ENCODE data around the gene PGAP3. TPM values are rescaled to one million over a fixed set of nuclear protein-coding genes. Genes with fewer than 3 reads are reported as not detected.

Gene PGAP3
- total RNA-seq, 1 experiment from 2014 or later = 29.0 TPM

- Histone ChIP-seq H4K5ac (ENCODE audit: insufficient read length, low read depth, low read length) (no peak overlapping the region), H2BK12ac (ENCODE audit: insufficient read length, low read depth, low read length) (no peak overlapping the region), H3K9ac (ENCODE audit: extremely low read depth, insufficient read length, low read length) (no peak overlapping the region), H3K18ac (ENCODE audit: insufficient read length, low read depth, low read length) (no peak overlapping the region), H2BK15ac (ENCODE audit: low read depth, low read length) (no peak overlapping the region), H2BK5ac (ENCODE audit: insufficient read length, low read length) (no peak overlapping the region), H4K20me1 (ENCODE audit: control insufficient read depth, insufficient read depth, insufficient read length) (no peaks in the 10 kb centered on the region), H3K14ac (ENCODE audit: insufficient read depth, low read length) (no peak overlapping the region), H3K4me2 (ENCODE audit: insufficient read depth, insufficient read length, low read length) (no peak overlapping the region), H3K23me2 (ENCODE audit: insufficient read length, low read depth, low read length, poor library complexity, severe bottlenecking) (peaks cover 3% of the 10 kb centered on the region), H3K27ac (ENCODE audit: insufficient read length, low read depth, low read length) (no peak overlapping the region), H3K4me1 (ENCODE audit: insufficient read depth, low read length) (peaks cover 6% of the 10 kb centered on the region; the same call in 1 of the 2 replicates), H3K79me2 (ENCODE audit: insufficient read depth, low read length) (no peaks in the 10 kb centered on the region), H2AFZ (ENCODE audit: low read length) (no peak overlapping the region), H4K91ac (ENCODE audit: insufficient read length, low read depth, low read length) (no peak overlapping the region), H3K4ac (ENCODE audit: low read depth, low read length) (no peak overlapping the region), H4K8ac (replicated peaks; ENCODE audit: insufficient read length, low read depth, low read length) (no peak overlapping the region), H3K27me3 (ENCODE audit: insufficient read depth, low read length) (peaks cover 3% of the 10 kb centered on the region; the same call in 1 of the 2 replicates), H2AK5ac (ENCODE audit: insufficient read length, low read length) (no peak overlapping the region), H2BK120ac (ENCODE audit: low read depth, low read length, poor library complexity, severe bottlenecking) (no peak overlapping the region), H3K23ac (ENCODE audit: insufficient read length, low read depth, low read length) (no peak overlapping the region), H3T11ph (ENCODE audit: low read length) (no peak overlapping the region), H3K79me1 (ENCODE audit: insufficient read depth, low read depth, low read length, poor library complexity, severe bottlenecking) (no peaks in the 10 kb centered on the region), H3K56ac (ENCODE audit: insufficient read length, low read depth, low read length) (no peak overlapping the region), H3K9me3 (ENCODE audit: control insufficient read depth, low read depth, low read length) (no peaks in the 10 kb centered on the region), H2BK20ac (ENCODE audit: low read depth, low read length, poor library complexity, severe bottlenecking) (no peak overlapping the region)
- WGBS (ENCODE audit: extremely low coverage, insufficient read length, low lambda C conversion rate) = no CpG with 5 or more reads among the region's 22 CpGs
- H3K36me3 Mint-ChIP-seq (ENCODE audit: insufficient read depth in 1 of 3, low read depth in 3 of 3) = peaks cover 4 to 22% (median 11%) of the 10 kb centered on the region in 3 experiments; a peak in 6 of 7 replicates
- H3K27me3 Mint-ChIP-seq (ENCODE audit: low read depth) = peaks cover 34% of the 10 kb centered on the region
- H3K9me3 Mint-ChIP-seq = no peaks in the 10 kb centered on the region
- H3K4me1 Mint-ChIP-seq = peaks cover 29 to 54% of the 10 kb centered on the region in 2 experiments
- no peak for TF ChIP-seq CTCF (conservative IDR thresholded peaks at IDR 0.05)
- H3K27ac Mint-ChIP-seq = peak overlapping the region in 2 of 3 experiments; percentile 7 to 52; a peak in 1 of 7 replicates
- peak overlapping the region in 1 of 2 experiments; percentile 23; a peak in 1 of 5 replicates for H3K4me3 Mint-ChIP-seq
- peak; percentile 72 for DNase-seq
Measured at GRCh38 chr17:39662551-39663339, 25.1 kb downstream of the PGAP3 start.
